NCI-H460 (cell line): ENCODE measurements around the gene NPHP4. TPM values are rescaled to one million over a fixed set of nuclear protein-coding genes. Genes with fewer than 3 reads are reported as not detected.

ENCODE experiments used
- DNase-seq: peaks from one replicate; pipeline ENCODE4 v3.0.0-alpha.2; 2016; ENCODE audit warnings: low read depth; ENCODE audit errors: extremely low read depth
- total RNA-seq: library from RNA; depleted of rRNA; stranded (reverse); fragments of >200 nt; shearing (Covaris generic); gene quantifications from 2 replicates; pipeline ENCODE4 v1.2.3, GENCODE V29; 2014

The NPHP4 gene
- total RNA-seq, 1 experiment from 2014 or later: 8.6 TPM

DNA sequence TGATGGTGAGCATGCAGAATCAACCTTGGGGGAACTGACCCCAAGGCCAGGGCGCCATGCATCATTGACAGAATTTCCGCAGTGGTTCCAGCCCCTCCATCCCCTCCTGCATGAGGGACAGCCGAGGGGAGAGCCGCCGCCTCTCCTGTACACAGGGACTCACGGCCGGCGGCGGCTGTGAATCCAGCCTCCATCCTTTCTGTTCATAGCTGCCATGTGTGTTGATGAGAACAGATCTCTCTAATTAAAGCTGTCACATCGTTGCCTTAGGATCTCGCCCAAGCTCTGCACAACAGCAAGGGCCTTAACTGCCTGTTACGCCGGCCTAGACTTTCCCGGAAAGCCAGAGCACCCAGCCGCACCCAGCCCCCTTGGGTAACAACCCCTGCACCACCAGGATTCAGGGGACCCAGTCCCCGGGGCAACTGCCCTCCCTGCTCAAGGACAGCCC is 151.6 kb downstream of the NPHP4 start:
- no peak for DNase-seq

DNA sequence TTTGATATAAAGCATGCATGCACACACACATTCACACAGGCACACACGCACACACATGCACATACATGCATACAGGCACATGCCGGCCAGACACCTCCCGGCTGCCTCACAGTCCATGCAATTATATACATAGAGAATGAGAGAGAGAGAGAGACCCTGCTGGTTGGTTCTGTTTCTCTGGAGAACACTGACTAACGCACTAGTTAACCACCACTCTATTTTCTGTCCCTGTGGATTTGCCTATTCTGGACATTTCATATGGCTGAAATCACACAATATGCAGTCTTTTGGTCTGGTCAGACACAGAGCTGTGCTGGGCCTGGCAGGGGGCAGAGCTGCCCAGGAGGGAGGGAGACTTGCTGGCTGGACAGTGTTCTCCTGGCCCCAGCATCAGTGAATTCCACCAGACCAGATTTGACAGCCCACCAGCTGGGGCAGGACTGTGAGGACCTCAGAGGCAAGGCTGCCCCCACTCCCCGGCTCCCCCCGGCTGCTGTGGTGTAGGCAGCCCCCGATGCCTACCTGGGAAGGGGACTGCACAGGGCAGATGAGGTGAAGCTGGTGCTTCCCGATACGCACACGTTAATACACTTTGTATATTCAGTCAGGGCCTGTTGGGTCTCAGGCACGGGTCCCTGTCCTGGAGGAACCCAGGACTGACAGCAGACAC is 152.2 kb downstream of the NPHP4 start:
- no peak for DNase-seq

DNA sequence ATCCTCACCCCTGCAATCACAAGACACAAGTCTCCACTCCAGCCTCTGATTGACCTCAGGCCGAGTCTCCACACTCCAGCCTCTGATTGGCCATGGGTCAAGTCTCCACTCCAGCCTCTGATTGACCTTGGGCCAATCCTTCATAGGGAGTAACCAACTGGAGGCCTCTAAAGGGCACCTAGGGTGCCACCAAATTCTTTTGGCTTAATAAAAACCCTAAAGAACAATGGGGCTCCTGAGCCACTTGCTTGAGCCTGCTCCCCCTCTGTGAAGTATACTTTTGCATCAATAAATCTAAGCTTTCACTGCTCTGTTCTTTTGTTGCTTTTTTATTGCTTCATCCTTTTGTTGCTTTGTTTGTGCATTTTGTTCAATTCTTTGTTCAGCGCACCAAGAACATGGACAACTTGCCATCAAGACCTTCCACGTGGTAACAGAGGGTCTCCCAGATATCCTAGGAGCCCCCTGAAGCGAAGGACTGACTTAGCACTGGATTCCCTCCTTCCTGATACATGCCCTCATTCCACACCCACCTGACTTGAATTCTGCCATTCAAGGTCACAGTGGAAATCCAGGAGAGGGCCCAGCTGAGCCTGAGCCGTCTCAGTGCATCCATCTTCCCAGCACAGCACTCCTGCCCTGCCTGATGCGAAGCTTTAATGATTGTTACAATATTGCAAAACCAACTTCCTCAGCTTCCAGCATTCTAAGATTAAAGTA is 152.9 kb downstream of the NPHP4 start:
- DNase-seq: no peak

DNA sequence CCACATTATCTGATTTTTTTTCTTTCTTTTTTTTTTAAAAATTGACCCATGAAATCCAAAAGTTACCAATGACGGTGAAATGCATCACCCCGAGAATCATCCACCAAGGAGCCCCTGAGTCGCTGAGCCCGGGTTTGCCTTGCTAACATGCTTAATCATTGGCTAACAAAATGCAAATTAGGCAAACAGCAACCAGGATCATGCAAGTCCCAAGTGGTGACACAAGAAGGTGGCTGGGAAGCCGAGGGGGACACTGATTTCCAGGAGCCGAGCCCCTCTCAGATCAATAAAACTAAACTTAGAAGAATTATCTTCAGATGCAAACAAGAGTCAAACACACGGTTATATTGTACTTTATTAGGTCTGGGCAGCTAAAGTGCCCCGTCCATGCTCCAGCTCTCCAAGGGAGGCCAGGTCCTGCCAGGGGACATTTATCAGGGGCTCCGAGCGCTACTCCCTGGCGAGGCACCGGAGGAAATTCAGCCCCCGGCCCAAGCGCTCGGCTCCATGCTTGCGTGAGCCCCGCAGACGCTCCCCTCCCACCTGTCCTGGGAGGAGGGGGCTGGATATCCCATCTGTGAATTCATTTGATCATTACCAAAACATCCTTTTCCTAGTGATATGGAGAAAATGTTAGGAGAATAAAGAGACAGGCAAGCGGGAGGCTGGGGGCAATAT is 154.1 kb downstream of the NPHP4 start:
- no peak for DNase-seq

DNA sequence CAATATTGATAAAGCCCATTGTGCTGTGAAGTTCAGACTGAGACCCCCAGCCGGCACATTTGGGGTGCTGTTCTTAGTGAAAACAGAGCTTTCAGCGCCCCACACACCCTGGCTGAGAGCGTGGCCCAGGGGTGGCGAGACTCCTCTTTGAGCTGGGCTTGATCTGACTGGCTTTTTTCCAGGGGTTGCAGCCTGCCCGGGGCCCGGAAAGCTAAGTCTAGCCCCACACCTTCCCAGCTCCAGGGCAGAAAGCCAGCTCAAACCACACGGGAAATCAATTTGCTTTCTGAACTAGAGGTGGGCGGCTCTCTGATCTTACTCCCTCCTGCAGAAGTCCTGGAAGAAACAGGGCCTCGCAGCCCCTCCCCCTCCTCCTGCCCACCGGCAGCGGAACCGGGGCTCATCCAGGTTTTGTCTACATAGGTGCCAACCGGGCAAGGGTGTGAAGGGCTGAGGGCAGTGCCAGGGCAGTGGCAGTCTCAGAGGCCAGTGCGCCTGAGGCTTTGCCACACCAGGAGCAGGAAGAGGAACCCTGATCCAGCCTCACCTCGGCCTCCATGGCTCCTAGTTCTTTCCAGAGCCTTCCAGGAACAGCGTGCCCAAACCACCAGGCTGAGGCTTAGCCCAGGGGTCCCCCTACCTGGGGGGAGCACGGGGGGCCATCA is 155.3 kb downstream of the NPHP4 start:
- no peak for DNase-seq

DNA sequence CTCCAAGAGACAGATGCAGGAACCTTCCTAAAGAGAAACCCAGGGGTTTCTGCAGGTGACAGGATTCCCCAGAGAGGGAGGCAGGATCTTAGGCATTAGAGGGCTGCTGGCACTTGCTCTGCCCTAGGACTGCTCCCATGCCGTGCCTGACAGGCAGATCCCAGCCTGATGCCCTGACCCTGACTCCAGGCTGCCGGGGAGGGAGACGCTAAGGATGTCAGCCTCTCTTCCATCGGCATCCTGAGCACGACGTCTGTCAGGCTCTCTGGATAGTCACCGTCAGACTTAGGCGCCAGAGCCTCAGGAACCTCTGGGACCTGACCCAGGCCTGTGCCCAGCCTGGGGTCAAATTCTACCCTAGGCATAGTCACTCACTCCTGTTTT is 157.1 kb downstream of the NPHP4 start:
- DNase-seq: no peak

DNA sequence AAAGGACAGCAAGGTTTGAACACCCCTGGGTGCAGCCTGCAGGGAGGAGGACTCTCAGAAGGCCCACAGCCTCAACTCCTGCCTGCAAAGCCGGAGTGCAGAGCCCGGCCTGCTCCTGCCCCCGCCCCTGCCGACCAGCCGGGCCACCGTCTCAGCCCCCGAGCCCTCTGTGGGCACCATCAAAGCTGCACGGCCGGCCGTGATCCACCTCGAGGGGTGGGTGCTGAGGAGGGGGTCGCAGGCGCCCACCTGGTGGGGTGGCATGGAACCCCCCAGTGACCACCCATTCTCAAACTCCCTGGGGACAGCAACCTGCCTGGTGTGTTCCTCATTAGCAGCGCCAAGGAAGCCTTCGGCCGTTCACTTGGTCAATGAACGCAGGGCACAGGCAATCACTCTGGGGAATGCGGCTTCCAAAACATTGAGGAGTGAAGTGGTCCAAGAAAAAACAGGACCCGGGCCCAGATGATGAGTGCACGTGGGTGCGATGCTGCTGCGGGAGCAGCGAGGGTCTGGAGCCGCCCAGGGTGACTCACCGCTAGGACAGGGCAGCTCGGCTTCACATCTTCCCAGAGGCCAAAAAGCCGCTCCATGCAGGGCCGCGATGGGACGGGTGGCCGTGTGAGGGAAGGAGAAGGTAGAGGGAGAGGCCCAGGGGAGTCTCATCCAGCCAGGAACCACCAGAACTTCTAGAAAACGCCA is 157.6 kb downstream of the NPHP4 start:
- no peak for DNase-seq

DNA sequence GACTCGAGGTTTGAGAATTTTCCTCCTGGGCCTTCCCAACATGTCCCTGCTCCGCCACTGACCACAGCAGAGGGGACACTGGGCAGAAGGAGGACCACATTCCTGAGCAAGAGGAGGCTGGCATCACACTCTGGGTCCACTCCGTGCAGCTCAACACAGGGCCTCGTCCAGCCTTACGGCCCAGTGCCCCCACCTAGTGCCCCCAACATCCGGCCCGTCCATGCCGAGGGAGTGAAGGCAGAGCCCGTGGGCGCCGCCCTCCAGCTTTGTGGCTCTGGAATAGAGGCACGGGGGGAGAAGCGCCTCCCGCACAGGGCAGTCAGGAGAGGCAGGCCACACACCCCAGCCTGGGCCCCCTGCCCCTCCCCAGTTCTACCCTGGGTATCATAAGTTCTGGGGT is 158.3 kb downstream of the NPHP4 start:
- no peak for DNase-seq

DNA sequence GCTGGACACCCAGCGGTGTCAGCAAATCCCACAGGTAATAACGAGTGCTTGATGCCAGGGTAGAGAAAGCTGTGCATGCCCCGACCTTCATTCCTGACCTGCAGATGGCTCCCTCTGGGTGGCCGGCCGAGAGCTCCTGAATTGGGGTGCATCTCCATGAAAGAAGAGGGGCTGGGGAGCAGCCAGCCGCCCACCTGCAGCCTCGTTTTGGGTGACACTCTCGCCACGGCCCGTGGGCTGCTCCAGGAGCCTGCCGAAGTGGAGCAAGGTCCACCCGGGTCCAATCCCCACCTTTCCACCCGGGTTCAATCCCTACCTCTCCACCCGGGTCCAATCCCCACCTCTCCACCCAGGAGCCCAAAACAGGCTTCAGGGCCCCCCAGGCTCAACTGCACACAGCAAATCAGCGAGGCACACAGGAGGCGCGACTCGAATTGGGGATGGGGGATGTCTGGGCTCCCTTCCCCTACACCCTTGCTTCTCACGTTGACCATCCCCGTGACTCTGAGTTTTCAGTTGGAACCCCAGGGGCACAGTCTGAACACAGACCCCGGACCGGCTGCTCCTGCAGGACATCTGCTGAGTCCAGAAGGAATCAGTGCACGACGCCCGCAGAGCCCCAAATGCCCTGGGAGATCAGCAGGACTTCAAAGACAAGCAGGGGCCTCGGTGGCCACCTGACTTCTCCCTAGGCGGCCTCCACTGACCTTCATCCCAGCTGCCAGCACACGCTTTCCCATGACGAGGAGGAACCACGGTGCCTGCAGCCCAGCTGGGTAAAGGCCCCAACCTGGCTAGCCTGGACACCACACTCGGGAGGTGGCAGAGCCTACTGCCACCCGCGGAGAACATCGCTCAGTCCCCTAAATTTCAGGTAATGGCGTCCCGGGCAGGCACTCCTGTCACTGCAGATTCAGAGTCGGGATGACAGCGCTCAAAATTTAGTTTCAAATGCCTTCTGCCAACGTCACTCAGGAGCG is 159.0 kb downstream of the NPHP4 start:
- no peak for DNase-seq

DNA sequence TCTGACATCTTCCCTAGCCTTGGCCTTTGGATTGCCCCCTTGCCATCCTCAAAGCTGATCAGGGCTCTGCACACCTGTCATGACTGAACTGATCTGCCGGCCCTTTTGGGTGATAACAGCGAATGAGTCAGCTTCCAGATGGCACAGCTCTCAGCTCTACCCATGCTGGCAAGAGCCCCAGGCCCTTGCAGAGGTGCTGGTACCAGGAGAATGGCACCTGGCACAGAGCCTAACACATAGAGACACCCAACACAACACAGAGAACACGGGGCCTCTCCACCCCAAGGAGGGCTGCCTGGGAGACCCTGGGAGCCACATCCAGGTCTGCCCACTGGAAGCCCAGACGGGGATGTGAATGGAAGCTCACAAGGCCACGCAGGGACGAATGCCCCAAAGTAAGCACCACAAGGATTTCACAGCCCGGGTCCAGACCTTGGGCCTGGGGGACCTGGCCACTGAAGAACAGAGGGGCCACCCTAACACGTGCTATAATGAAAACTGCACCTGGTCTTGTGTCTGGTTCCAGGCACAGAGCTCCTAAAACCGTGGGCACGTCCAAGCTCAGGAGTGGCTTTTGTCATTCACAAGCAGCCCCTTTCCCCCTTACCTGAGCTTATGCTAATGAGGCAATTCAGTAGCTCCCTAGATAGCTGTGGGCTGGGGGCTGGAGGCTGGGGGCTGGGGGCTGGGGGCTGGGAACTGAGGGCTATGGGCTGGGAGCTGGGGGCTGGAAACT is 160.5 kb downstream of the NPHP4 start:
- no peak for DNase-seq

DNA sequence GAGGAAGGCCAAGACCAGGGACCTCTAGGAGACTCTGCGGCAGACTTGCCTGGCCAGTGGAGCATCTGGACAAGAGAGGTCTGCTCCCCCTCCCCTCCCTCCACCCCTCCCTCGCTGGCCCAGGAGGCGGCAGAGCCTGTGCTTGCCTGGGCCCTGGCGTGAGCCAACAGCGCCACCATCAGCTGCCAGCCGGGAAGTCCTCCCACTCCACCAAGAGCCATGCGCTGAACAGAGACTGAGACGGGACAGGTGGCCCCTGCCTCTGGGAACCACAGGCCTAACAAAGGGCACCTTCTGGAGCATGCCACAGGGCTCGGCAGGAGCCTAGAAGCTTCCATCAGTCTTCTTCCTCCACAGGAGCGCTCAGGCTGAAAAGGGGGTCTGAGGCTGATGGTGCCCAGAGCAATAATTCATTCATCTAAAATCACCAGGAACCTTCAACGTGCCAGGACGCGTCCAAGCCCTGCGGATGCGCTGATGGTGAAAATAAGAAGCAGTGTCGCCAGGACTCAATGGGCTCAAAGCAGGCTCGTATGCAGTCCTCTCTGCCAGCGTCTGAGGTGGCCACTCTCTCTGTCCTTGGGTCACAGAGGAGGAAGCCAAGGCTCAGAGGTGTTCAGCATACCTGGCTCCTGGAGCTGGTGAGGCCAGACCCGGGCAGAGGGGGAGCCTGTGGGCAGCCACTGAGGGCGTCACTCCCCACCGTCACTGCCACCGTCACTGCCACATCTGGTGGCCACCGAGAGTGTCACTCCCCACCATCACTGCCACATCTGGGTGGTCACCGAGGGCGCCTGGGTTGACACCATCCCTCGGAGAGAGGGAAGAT is 161.2 kb downstream of the NPHP4 start:
- DNase-seq: no peak

DNA sequence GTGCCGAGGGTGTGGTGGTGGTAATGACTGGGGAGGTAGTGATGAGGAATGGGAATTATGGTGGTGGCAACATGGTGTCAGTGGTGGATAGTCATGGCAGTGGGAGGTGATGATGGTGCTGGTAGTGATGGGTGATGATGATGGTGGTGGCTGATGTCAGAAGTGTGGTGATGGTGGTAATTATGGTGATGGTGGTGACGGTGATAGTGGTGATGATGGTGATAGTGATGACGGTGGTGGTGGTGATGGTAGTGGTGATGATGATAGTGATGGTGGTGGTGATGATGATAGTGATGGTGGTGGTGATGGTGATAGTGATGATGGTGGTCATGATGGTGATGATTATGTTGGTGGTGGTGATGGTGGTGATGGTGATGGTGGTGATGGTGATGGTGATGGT is 162.8 kb downstream of the NPHP4 start:
- DNase-seq: no peak

DNA sequence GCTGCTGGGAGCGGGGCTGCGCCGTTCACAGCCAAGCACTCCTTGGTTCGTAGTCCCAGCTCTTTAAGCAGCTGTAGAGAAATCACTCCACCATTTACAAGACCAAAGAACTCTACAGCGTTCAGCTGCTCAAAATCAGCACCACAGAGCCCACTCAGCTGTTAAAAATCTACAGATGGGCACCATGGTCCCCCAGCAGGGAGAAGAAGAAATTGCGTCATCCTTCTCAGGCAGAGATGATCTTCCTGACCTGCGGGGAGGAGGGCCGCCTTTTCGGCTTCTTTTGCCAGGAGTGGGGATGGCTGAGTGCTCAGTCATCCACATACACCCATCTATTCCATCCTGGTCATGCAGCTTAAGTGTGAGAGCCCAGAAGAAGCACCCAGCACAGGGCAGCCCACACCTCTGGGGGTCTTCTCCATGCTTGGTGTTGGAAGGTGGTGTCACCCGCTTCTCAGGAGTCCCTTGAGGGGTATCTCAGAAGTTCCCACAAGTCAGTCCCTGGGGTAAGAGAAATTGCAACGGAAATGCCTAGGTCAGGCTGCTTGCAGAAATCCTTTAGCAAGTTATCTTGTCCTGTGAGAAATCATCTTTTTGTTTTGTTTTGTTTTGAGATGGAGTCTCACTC is 163.8 kb downstream of the NPHP4 start:
- DNase-seq: no peak

DNA sequence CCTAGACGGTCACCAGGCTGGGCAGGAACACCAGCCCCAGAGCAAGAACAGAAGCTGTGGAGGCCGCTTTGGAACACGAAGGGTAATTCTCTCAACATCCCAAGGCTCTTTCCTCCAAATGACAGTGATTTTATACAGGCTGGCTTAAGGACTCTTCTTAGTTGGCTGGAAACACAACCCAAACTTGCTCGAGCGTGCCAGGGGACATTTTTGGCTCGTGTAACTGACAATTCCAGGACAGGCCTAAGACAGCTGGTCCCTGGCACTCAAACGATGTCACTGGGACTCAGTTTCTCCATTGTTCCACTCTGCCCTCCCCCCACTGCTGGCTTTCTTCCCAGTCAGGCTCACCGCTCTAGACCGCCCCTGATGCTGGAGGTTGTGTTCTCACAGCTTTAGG is 164.7 kb downstream of the NPHP4 start:
- no peak for DNase-seq

DNA sequence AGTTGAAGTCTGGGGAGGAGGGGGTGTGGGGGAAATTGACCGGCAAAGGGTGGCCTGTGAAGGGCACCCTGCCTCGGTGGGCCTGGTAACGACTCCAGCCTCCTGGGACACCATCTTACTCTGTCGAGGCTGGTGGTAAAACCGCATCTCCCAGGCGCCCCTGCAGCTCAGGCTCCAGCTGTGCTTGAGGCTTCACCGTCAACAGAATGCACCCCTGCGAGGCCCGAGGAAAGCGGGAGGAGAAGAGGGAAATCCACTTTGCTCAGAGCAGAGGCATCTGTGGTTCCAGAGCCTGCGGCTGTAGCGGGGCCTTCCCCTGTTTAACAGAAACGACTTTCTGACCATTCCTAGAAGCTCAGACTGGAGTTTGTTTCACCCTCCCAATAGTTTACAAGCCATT is 165.6 kb downstream of the NPHP4 start:
- DNase-seq: no peak

DNA sequence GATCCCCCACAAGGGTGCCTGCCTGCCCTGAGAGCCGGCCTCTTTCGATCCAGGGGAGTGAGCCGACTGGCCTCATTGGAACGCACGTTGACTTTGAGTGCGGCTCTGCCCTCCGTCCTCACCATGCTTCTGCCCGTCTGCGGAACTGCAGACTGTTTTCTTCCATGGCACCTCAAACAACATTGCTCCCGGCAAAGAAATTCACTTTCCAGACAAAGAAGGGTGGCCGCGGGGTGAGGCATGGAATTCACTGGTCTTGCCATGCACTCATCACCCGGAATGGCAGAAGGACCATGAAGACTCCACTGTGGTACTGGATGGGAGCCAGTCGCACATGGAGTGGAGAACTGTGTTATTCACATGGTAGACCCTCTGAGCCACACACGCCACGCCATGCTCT is 169.5 kb downstream of the NPHP4 start:
- DNase-seq: no peak

DNA sequence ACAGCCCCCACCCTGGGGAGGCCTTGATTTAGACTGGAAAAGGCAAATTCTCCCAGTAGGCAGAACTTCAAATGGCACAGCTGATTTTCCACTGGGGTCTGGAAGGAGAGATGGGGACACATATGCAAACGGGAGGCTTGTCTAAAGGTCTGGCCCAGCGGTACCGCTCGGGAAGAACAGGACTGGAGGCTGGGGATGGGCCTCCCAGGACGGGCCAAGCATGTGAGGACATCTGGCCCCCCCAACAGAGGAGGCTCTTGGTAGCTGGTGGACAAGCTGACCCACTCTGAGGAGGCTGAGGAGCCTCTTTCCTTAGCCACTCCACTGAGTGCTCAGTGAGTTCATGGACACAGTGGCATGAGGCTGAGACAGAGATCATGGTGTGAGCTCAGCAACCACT is 170.0 kb downstream of the NPHP4 start:
- no peak for DNase-seq
